Natural killer cell treated with Interleukin-12 subunit alpha and Interleukin-12 subunit beta and Interleukin-15 and Interleukin-18, amount 100 ng/mL, for 72 hours (primary cell): ENCODE data around the gene ATF7. TPM values are rescaled to one million over a fixed set of nuclear protein-coding genes. Genes with fewer than 3 reads are reported as not detected.

ENCODE experiments used
- total RNA-seq, 2 donors: library from RNA; stranded (reverse); gene quantifications; one replicate each; pipeline ENCODE4 v1.2.3, GENCODE V29; 2022

ATF7 gene
- total RNA-seq, 2 donors from 2014 or later, result 36.4 to 39.4 TPM

Other genes starting within 250 kb of the ATF7 start
- gene SP1, start 246.2 kb downstream of the ATF7 start, total RNA-seq, result 10 to 100 TPM; 56.8 to 68.1 TPM
- gene AMHR2, start 202.5 kb downstream of the ATF7 start, total RNA-seq, result not detected
- gene PRR13, start 184.6 kb downstream of the ATF7 start, total RNA-seq, result 100 to 1,000 TPM; 206 to 353 TPM
- gene PCBP2, start 174.3 kb downstream of the ATF7 start, total RNA-seq, result 100 to 1,000 TPM; 641 to 747 TPM
- 10 to 100 TPM; 13.1 to 13.3 TPM for gene MAP3K12, start 126.9 kb downstream of the ATF7 start, total RNA-seq
- 10 to 100 TPM; 33.8 to 56.7 TPM for gene TARBP2, start 125.1 kb downstream of the ATF7 start, total RNA-seq
- gene NPFF, start 118.9 kb downstream of the ATF7 start, total RNA-seq, result 1 to 10 TPM in 1 of 2 donors, not detected in 1; 1.9 TPM
- 100 to 1,000 TPM; 221 to 334 TPM for gene ATP5MC2, start 49.7 kb upstream of the ATF7 start, total RNA-seq
- gene CALCOCO1, start 101.1 kb upstream of the ATF7 start, total RNA-seq, result 10 to 100 TPM; 39.0 to 79.8 TPM
- not detected for gene CISTR, start 125.6 kb upstream of the ATF7 start, total RNA-seq